OCI-M2 (cell line): Measurements from ENCODE around the gene PPTC7.
A peak's percentile ranks its signal among the peaks of the same experiment; 100 is the strongest.
"Not testable (repeated sequence)": the region's sequence is repeated elsewhere in the genome, so short reads cannot be mapped to it uniquely, and the experiment has no call there.

Source experiments
- DNase-seq: peaks from one replicate; lab custom pipeline; 2025; ENCODE audit not compliant: unreplicated experiment; lab: John Stamatoyannopoulos, UW

Gene PPTC7

DNA sequence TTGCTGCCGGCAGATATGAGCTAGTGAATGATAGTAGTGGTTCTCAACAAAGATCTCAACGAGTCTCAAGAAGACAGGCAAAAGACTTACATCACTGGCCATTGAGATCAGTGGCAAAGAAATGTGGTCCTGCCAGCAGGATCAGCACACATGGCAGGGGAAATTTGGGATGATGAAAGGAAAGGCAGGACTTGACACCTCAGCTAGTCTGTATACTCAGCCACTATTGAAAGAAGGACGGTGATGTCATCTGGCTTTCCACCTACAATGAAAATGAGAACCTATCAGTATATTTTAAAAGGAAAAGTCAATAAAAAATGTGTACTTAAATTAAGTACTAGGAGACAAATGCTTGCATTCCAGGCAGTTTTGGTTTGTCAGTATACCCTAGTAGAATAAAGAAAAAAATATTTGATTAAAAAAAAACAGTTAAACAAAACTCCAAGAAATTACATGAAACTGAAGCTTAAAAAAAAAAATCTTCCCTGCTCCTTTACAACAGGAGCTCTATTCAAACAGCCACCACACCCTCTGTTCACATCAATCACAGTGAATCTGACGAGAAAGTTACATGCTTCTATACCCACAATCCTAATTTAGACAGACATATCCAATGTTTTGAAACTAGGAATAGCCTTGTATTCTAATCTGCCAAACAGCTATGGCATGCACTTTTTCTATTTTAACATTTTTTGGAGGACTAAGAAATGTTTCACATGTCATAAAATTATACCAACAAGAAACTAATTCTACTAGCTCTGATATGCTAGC lies 46.1 kb downstream of the PPTC7 start:
- no peak for DNase-seq

- DNase-seq: no peak
Measured at GRCh38 chr12:110534811-110535210, 48.3 kb downstream of the PPTC7 start.

- DNase-seq: no peak
Measured at GRCh38 chr12:110533607-110534006, 49.5 kb downstream of the PPTC7 start.

GRCh38 chr12:110532644-110533043 lies 50.5 kb downstream of the PPTC7 start:
- DNase-seq: no peak

GRCh38 chr12:110531741-110532333 lies 51.3 kb downstream of the PPTC7 start:
- no peak for DNase-seq

DNA sequence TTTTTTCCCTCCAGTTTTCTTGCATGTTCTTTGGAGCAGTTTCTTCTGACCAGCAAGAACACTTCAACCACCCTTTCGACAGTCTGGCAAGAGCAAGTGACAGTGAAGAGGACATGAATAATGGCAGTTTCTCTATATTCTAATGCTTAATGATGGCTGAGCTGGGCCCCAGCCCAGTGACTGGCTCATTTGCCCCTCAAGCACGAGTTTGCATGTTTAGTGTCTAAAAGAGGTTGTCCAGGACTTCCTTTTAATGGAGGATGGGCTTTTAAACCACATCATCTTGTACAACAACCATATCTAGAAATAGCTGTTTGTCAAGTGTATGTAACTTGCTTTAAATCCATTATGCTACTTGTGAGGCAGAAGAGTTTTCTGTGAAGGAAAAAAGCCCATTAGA lies 52.6 kb downstream of the PPTC7 start:
- DNase-seq: no peak

- DNase-seq: no peak
Measured at GRCh38 chr12:110528277-110528839, 54.8 kb downstream of the PPTC7 start.

- DNase-seq: not testable (repeated sequence)
Measured at GRCh38 chr12:110520876-110521712, 62.0 kb downstream of the PPTC7 start.

GRCh38 chr12:110518014-110518413 lies 65.1 kb downstream of the PPTC7 start:
- not testable (repeated sequence) for DNase-seq

- no peak for DNase-seq
Measured at GRCh38 chr12:110516995-110517394, 66.1 kb downstream of the PPTC7 start.

DNA sequence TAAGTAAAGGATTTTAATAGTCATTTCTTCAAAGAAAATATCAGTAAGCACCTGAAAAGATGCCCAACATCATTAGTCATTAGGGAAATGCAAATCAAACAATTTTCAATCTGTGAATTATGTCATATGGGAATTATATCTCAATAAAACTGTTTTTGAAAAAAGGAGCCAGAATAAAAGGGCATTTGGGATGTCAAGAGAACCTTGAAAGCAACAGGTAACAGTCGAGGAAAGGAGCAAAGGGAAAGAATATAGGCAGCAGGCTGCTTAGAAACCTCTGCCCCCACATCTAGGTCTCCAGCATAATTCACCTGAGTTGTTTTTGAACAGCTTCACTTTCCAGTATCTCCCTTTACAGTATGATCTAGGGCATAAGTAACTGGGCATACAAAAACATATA lies 68.8 kb downstream of the PPTC7 start:
- DNase-seq: no peak

GRCh38 chr12:110513842-110514241 lies 69.3 kb downstream of the PPTC7 start:
- no peak for DNase-seq

DNA sequence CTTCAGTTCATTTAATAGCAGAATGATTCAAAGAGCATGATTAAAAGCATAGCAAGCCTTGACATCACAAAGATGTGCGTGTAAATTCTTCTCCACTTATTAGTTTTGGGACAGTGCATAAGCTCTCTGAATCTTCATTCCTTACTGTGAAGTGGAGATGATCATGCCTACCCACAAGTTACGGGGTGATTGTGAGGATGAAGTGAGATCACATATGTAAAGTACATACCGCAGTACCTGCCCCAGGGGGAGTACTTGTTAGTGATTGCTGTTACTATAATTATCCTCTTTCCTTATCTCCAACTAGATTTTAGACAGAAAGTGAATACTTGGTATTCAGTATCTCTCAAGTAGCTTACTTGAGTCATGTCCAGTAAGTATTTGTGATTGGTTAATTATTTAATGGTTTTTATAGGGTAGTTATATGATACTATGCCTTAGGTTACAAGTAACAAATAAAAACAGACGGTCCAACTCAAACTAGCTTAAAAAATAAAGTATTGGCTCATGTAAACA lies 75.0 kb downstream of the PPTC7 start:
- no peak for DNase-seq

DNA sequence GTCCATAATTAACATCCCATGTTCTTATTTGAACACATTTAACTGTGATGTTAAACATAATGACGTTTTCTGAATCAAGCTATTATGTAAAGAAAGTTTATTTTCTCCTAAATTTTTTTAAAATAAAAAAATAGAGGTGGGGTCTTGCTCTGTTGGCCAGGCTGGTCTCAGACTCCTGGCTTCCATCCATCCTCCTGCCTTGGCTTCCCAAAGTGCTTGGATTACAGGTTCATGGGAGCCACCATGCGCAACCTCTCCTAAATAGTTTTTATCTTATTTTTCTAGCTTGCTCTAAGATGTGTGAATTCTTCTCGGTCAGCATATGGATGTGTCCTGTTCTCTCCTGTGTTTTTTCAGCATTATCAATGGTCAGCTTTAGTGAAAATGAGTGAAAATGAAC lies 77.8 kb downstream of the PPTC7 start:
- DNase-seq: no peak

- DNase-seq: no peak
Measured at GRCh38 chr12:110503432-110503831, 79.7 kb downstream of the PPTC7 start.

DNA sequence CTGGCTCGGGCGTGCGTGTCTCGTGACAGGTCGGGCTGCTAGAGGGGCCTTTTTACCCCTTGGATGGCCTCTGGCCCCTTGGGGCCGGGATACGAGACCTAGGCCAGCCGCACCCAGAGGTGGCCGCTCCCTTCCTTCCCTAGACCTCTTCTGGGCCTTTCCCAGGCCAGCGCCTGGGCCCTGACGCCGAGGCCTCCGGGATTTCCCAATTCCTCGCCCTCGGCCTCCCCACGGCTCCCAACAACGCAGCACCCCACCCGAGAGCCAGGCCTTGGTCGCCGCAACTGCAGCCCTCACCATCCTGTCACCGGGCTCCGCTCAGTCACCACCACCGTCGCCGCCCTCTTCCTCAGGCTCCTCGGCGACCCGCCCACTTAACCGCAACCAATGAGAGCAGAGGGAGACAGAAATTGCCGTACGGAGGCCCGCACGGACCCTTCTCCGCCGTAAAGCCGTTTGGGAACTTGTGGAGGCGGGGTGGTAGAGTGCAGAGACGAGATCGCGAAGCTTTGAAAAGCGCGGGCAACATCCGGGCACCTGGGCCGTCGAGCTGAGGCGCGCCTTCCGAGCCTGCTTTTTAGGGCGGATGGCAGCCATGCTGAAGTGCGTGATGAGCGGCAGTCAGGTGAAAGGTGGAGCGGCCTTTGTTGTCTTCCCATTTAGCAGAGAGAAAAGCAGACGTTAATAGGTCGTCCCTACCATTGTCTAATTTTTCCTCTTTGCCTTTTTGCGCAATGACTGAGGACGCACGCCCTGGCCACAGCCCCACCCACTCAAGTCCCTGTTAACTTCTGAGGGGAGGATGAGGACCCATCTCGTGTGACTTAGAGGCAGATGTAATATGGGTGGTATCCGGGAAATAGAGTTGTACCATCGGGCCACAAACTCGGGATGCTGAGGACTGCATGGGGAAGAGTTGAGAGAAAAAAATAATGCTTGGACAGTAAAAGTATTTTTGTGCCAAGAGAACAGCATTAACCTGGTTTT lies 81.1 kb downstream of the PPTC7 start, which contains the start of the genes RAD9B and VPS29:
TSS of gene RAD9B (plus strand) at position 580 of the 987 bp plus-strand sequence. CDS start at position 587, 7 bp downstream.
TSS of gene VPS29 (minus strand) at position 360 of the 987 bp plus-strand sequence. CDS start at position 300, 60 bp downstream.
- peak; percentile 68 for DNase-seq

GRCh38 chr12:110501399-110501751 lies 81.7 kb downstream of the PPTC7 start:
- DNase-seq: no peak

GRCh38 chr12:110498984-110499706 lies 84.0 kb downstream of the PPTC7 start:
- DNase-seq: no peak
